Mucosa of rectum (tissue), 2 donors: ENCODE measurements around the gene MRPL19.
A peak's percentile ranks its signal among the peaks of the same experiment; 100 is the strongest.
"Not testable (repeated sequence)": the region's sequence is repeated elsewhere in the genome, so short reads cannot be mapped to it uniquely, and the experiment has no call there.

Experiments used
- H3K27ac ChIP-seq, 2 donors: one replicate each; pipeline ENCODE4 v1.7.0; 2013; ENCODE audit warnings: inconsistent platforms in 2 of 2, low read depth in 2 of 2, low read length in 2 of 2
- H3K27me3 ChIP-seq, 2 donors: one replicate each; pipeline ENCODE4 v1.7.0; 2013; ENCODE audit warnings: low read length in 2 of 2; ENCODE audit not compliant: control insufficient read depth in 2 of 2, insufficient read depth in 2 of 2
- H3K36me3 ChIP-seq, 2 donors: one replicate each; pipeline ENCODE4 v1.7.0; 2013; ENCODE audit warnings: low read length in 2 of 2; ENCODE audit not compliant: control insufficient read depth in 2 of 2, insufficient read depth in 2 of 2
- H3K4me1 ChIP-seq, 2 donors: one replicate each; pipeline ENCODE4 v1.7.0; 2013; ENCODE audit warnings: low read length in 2 of 2, mild to moderate bottlenecking in 1 of 2; ENCODE audit not compliant: control insufficient read depth in 2 of 2, insufficient read depth in 2 of 2
- H3K4me3 ChIP-seq, 2 donors: one replicate each; pipeline ENCODE4 v1.7.0; 2013; ENCODE audit warnings: low read length in 2 of 2
- H3K9ac ChIP-seq, 2 donors: one replicate each; pipeline ENCODE4 v1.7.0; 2013; ENCODE audit warnings: low read length in 2 of 2, low read depth in 1 of 2, mild to moderate bottlenecking in 1 of 2
- H3K9me3 ChIP-seq, 2 donors: one replicate each; pipeline ENCODE4 v1.7.0; 2013; ENCODE audit warnings: low read length in 2 of 2; ENCODE audit not compliant: control insufficient read depth in 2 of 2
- donor health status: healthy.
- donor health status: Normal muscosa, but diverticular disease.

Gene MRPL19

DNA sequence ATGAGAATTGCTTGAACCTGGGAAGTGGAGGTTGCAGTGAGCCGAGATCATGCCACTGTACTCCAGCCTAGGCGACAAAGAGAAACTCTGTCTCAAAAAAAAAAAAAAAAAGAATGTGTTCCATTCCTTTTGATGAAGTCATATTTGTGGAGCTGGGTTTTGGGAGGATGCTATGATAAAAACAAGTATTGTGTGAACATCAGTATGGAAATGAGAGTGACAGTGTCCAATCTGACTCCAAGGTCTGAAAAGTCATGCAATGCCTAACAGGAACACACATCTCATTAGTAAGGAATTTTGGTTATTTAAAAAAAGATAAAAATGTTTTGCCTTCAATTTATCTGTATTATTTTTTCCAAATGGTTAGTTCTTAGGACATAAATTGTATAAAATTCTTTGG, 52.3 kb downstream of the MRPL19 start:
- no peak overlapping the region for H3K9ac ChIP-seq
- no peaks in the 10 kb centered on the region for H3K27me3 ChIP-seq
- H3K9me3 ChIP-seq, result no peaks in the 10 kb centered on the region
- peaks cover 25 to 31% of the 10 kb centered on the region in 2 donors for H3K36me3 ChIP-seq
- H3K4me1 ChIP-seq, result no peaks in the 10 kb centered on the region
- no peak overlapping the region for H3K4me3 ChIP-seq
- no peak overlapping the region for H3K27ac ChIP-seq

DNA sequence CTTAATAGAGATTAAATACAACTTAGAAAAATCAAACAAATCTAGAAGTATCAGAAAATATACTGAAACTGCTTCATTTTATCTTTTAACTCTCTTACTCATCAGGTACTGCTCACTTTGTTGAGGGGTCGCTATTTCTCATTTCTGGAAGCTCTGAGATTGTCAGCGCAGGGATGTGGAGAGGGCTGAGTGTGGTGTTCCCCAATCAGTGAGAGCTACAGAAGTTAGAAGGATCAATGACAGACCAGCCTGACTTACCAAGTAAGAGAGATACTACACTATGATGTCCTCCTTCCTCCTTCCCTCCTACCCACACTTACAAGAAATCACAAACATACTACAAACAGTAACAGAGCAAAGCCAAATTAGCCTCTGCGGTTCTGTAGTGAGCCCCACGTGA, 56.0 kb downstream of the MRPL19 start:
- Histone ChIP-seq H3K9me3 (no peaks in the 10 kb centered on the region), H3K4me1 (no peaks in the 10 kb centered on the region), H3K27ac (no peak overlapping the region), H3K9ac (no peak overlapping the region), H3K36me3 (peaks cover 22 to 31% of the 10 kb centered on the region in 2 donors), H3K27me3 (no peaks in the 10 kb centered on the region), H3K4me3 (no peak overlapping the region)

DNA sequence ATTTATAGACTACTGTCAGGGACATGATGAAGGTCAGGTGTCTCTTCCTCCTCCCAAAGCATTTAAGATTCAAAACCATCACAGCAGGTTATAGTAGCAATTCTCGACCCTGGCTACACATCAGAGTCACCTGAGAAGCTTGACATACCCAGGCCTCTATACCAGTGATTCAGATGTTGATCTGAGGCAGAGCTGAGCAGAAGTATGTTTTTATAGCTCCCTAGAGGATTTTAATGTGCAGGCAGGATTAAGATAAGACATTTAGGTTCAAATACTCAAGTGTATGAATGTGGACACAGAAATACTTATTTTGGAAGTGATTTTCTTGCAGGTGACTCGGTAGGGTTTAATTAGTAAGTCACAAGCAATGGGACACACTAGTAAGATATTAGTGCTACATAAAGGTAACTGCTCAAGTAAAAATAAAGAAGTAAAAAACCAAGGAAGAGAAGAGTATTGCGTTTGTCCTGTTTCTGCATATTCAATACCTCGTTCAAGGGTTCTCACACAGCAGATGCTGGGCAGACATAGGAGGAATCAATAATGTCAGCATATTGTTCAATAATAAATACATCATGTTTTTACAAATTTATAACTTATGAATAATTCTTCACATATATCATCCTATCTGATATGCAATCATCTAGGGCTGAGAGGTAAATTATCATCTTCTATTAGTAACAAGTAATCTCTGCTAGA, 57.2 kb downstream of the MRPL19 start:
- no peaks in the 10 kb centered on the region for H3K4me1 ChIP-seq
- H3K36me3 ChIP-seq, result peaks cover 18 to 31% of the 10 kb centered on the region in 2 donors
- H3K9me3 ChIP-seq, result no peaks in the 10 kb centered on the region
- H3K27ac ChIP-seq, result no peak overlapping the region
- H3K9ac ChIP-seq, result no peak overlapping the region
- no peak overlapping the region for H3K4me3 ChIP-seq
- no peaks in the 10 kb centered on the region for H3K27me3 ChIP-seq

DNA sequence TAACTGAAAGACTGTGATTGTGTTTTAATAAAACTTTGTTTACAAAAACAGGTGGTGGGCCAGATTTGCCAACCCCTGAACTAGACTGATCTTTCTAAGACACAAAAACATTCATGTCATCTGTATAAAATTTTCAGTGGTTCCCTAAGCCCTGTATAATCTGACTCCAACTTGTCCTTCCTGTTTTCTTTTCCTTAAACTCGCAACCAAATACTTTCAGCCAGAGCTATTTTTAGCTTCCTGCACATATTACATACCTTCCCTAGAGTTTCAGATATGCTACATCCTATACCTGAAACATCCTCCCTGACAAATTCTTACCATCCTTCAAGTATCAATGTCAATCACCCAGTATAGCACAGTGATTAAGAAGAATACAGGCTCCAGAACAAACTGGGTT, 59.3 kb downstream of the MRPL19 start:
- H3K9me3 ChIP-seq, result no peaks in the 10 kb centered on the region
- peaks cover 14 to 16% of the 10 kb centered on the region in 2 donors for H3K36me3 ChIP-seq
- no peak overlapping the region for H3K4me3 ChIP-seq
- H3K9ac ChIP-seq, result no peak overlapping the region
- no peaks in the 10 kb centered on the region for H3K27me3 ChIP-seq
- H3K4me1 ChIP-seq, result peaks cover 5 to 6% of the 10 kb centered on the region in 2 donors
- no peak overlapping the region for H3K27ac ChIP-seq

DNA sequence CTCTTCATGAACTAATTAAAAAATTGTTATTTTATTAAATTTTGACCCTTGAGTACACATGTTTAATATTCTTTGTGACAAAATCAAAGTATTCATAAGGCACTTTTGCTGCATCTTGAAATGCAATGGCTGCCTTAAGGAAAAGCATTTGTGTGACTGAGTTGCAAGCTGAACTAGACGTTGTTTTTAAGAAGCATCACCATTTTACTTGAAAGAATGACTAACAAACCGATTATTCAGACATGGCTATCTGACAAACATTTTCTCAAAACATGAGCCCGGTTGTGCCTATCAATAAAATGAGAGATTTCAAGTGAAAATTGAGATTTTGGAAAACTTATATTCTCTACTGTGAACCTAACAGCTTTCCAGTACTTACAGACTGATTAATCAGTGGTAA, 61.3 kb downstream of the MRPL19 start:
- Histone ChIP-seq H3K9me3 (no peaks in the 10 kb centered on the region), H3K4me1 (peaks cover 8 to 11% of the 10 kb centered on the region in 2 donors), H3K27ac (no peak overlapping the region), H3K27me3 (no peaks in the 10 kb centered on the region), H3K4me3 (no peak overlapping the region), H3K36me3 (peaks cover 6 to 12% of the 10 kb centered on the region in 2 donors), H3K9ac (no peak overlapping the region)

DNA sequence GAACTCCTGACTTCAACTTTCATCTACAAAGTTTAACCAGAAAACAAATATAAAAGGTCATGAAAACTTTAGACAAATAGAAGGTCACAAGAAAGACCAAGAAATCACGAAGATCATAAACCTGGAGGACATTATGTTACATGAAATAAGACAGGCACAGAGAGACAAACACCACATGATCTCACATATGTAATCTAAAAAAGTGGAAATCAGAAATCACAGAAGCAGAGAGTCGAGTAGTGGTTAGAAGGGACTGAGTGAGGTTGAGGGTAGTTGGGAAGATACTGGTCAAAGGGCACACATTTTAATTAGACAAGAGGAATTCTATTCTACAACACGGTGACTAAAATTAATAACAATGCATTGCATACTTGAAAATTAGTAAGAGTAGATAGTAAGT, 62.7 kb downstream of the MRPL19 start:
- Histone ChIP-seq H3K27ac (no peak overlapping the region), H3K4me3 (peak overlapping the region; percentile 78 to 89), H3K27me3 (no peaks in the 10 kb centered on the region), H3K9ac (no peak overlapping the region), H3K9me3 (no peaks in the 10 kb centered on the region), H3K36me3 (peaks cover 0 to 6% of the 10 kb centered on the region in 2 donors), H3K4me1 (peaks cover 8 to 11% of the 10 kb centered on the region in 2 donors)

DNA sequence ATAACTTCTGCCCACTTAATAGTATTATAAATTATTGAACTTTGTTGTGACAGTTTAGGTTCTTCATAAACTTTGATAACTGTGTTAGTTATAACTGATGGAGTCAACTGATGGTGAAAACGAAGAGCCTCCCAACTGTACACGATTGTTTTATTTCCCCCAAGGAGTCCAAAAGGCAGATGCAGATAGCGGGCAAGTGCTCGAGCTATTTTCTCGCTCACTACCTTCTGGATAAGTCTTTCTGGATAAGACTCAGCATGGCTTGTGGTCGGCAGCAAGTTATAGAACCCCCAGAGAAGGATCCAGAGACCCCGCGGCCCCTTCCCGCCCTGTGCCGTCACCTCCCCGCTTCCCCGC, 63.6 kb downstream of the MRPL19 start:
- H3K9ac ChIP-seq, result peak overlapping the region; percentile 74 to 82
- peaks cover 0 to 4% of the 10 kb centered on the region in 2 donors for H3K36me3 ChIP-seq
- H3K4me3 ChIP-seq, result peak overlapping the region; percentile 78 to 89
- H3K4me1 ChIP-seq, result peaks cover 8 to 11% of the 10 kb centered on the region in 2 donors
- no peaks in the 10 kb centered on the region for H3K27me3 ChIP-seq
- H3K27ac ChIP-seq, result peak overlapping the region; percentile 82
- H3K9me3 ChIP-seq, result no peaks in the 10 kb centered on the region

DNA sequence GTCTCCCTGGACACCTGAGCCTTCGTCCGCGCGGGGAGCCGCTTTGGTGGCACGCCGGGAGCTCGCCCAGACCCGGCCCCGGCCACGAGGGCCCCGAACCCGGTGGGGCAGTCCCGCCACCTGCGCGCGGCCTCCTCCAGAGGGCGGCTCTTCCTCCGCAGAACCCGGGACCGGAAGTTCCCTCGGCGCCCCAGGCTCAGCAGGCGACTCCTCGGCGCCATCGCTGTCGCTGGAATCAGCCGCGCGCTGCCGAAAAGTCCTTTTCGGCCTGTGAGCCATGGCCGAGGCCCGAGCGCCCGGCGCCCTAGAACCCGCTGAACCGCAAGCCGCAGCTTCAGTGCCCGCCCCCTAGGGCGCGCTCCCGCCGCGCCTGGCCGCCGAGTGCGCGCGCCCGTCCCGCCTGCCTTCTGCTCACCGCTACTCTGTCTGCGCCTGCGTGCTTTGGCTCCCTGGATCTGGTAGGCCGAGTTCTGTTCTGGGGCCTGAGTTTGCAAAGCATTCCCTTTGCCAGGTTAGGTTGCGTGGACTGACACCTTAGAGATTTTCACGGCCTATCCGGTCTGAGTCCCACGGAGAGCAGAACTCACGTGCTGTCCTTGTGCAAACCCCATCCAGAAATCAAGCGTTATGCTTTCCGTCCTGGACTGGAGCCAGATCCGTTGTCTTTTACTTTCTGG, 64.1 kb downstream of the MRPL19 start, which contains the start of gene GCFC2:
TSS of gene GCFC2 (minus strand) at position 339 of the 677 bp plus-strand sequence. CDS start at position 279, 60 bp downstream.
- Histone ChIP-seq H3K27ac (peak within 1 kb of the TSS; percentile 82), H3K9me3 (no peaks in the 10 kb centered on the region), H3K36me3 (peaks cover 0 to 2% of the 10 kb centered on the region in 2 donors), H3K4me1 (peaks cover 8 to 11% of the 10 kb centered on the region in 2 donors), H3K9ac (peak within 1 kb of the TSS; percentile 82 to 83), H3K27me3 (no peaks in the 10 kb centered on the region), H3K4me3 (peak within 1 kb of the TSS; percentile 78 to 89)

DNA sequence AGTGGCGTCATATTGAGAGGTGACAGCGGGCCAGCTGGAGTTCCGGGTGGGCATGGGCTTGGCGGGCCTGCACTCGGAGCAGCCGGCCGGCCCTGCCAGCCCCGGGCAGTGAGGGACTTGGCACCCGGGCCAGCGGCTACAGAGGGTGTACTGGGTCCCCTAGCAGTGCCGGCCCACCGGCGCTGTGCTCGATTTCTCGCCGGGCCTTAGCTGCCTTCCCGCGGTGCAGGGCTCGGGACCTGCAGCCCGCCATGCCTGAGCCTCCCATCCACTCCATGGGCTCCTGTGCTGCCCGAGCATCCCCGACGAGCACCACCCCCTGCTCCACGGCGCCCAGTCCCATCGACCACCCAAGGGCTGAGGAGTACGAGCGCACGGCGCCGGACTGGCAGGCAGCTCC, 65.0 kb downstream of the MRPL19 start:
- not testable (repeated sequence) for H3K9me3 ChIP-seq, H3K36me3 ChIP-seq, H3K27me3 ChIP-seq, H3K27ac ChIP-seq
- peak overlapping the region in 1 of 2 donors; percentile 89 for H3K4me3 ChIP-seq
- peaks cover 8 to 11% of the 10 kb centered on the region in 2 donors for H3K4me1 ChIP-seq
- H3K9ac ChIP-seq, result peak overlapping the region in 1 of 2 donors; percentile 82

DNA sequence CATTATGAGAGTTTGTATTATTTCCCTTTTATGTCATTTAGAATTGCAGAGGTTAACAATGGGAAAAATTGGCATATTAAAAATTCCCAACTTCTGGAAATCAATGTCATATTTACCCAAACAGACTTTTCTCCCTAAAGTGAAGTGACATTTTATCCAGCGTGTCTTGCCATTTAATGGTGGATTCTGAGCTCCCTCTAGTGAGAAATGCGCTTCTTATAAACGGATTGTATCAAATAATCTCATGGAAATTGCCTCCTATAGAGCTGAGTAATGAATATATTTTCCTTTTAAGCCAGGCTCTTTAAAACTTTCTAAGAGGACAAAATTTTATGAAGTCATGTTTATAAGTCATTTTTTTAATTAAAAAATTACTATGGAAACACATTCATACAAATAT, 69.8 kb downstream of the MRPL19 start:
- no peaks in the 10 kb centered on the region for H3K9me3 ChIP-seq
- H3K27ac ChIP-seq, result no peak overlapping the region
- H3K36me3 ChIP-seq, result no peaks in the 10 kb centered on the region

More for the DNA sequence above, 69.8 kb downstream of the MRPL19 start:
- Histone ChIP-seq H3K9ac (no peak overlapping the region), H3K4me3 (no peak overlapping the region), H3K27me3 (no peaks in the 10 kb centered on the region), H3K4me1 (no peaks in the 10 kb centered on the region)
